Hematopoietic multipotent progenitor cell treated with erythropoietin and hydrocortisone succinate and interleukin-3 and kit ligand, for 15 days (in vitro differentiated cells): ENCODE results near the gene ATXN1.

Experiments used
- DNase-seq: peaks from one replicate; pipeline ENCODE4 v3.0.0-alpha.2; 2015; ENCODE audit warnings: low spot score

ATXN1 gene

DNA sequence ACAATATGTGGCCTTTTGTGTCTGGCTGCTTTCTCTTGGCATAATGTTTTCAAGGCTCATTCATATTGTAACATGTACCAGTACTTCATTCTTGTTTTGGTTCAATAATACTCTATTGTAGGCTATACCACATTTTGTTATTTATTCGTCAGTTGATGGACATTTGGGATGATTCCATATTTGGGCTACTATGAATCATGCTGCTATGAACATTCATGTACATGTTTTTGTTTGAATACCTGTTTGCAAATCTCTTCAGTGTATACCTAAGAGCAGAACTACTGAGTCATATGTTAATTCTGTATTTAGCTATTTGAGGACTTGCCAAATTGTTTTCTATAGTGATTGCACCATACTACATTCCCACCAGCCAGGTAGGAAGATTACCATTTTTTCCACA is 263.0 kb downstream of the ATXN1 start:
- no peak for DNase-seq

DNA sequence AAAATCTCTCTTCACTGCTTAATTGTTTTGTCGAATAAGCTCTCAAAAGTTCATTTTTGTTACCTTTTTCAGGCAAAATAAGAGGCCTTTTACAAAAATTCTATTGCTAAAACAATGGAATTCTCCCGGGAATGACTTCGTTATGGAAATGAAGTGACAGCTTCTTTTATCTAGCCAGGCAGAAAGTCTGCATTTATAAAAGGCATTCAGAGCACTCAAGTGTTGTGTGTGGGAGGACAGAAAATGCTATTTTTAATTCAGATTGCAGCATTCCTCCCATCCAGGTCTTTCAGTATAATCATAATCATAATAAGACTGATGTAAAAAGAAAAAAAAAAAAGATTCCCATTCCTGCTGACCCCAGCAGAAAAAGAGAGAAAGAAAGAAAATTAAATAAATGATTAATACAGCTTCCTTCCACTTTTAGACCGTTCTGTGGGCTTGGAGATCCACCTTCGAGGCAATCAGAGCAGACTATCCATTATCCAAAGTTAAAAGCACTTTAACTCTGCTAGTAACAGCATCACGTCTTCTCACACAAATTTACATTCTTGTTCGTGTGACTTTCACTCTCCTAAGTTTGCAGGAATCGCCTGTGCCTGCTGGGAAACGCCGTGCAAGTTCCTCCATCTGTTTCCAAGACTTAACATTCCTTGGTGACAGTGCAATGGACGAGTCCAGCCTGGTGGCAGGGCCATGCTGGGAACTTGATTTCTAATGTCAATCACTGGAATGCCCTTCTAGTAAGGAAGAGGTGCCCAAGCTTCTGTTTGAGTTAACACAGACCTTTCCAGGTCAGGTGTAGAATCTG is 264.1 kb downstream of the ATXN1 start:
- DNase-seq: no peak

DNA sequence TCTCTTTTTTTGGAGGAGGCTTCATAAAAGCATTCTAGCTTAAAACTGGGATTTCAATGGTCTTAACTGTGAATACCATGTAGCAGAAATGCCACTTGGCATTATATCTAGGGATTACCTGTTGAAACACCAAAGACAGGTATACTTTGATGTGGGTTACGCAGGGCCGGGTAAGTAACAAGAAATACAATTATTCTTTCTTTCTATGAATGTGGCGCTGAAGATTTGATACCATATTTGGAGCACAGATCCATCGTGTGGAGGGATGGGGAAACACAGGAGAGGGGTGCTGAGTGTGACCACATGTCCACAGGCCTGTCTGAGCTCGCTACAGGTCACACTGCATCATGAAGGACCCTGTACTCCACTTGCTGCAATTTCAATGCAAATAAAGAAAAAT is 265.1 kb downstream of the ATXN1 start:
- no peak for DNase-seq

GRCh38 chr6:16494793-16495192 is 266.5 kb downstream of the ATXN1 start:
- DNase-seq: no peak

- DNase-seq: no peak
These were observed 267.5 kb downstream of the ATXN1 start for GRCh38 chr6:16493802-16494201.

- DNase-seq: no peak
These were observed 268.1 kb downstream of the ATXN1 start for GRCh38 chr6:16493112-16493511.

DNA sequence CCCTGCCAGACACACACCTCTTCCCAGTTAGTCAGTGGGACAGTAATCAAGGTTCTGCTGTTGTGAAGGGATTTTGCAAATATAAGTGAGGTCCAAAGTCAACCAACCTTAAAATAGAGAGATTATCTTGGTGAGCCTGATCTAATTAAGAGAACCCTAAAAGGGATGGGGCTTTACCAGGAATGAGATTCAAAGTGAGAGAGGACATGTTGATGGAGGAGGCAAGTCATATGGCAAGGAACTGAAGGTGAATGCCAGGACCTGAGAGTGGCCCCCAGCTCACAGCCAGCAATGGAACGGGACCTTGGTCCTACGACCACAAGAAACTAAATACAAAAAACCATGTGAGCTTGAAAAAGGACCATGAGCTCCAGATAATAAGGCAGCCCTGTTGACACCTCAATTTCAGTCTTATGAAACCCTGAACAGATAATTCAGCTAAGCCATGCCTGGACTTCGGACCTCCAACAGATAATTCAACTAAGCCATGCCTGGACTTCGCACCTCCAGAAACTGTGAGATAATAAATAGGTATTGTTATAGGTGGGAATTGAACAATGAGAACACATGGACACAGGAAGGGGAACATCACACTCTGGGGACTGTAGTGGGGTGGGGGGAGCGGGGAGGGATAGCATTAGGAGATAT is 269.5 kb downstream of the ATXN1 start:
- DNase-seq: no peak

GRCh38 chr6:16490616-16491015 is 270.6 kb downstream of the ATXN1 start:
- DNase-seq: no peak

- no peak for DNase-seq
These were observed 272.4 kb downstream of the ATXN1 start for GRCh38 chr6:16488813-16489212.

DNA sequence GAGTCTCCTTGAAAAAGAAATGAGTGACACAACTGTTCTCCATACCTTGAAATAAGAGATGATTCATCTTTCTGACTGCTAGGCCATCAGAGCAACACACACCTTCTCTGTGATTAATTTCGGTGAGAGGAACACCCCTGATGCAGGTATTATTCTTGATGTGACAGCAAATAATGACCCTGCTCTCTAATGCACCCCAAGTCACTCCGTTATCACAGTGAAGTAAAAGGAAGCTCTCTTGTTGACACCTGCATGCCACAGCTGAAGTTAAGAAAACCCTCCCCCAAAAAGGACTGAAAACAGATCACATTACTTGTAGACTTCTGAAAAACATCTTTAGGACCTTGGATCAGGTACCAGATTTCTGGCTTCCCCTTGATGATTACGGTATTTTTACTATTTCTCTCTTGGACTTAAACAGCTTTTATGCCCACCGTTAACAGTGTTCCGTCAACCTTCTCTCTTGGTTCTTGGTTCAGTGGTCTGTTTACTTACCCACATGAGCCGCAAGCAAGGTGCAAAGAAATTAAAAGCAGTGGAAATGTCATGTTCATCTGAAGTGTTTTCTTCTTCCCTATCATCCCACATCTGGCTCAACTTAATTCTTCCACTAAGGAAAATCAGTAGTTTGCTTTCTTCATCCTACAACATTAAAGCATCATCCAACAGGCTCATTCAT is 273.1 kb downstream of the ATXN1 start:
- DNase-seq: no peak

- DNase-seq: no peak
These were observed 274.6 kb downstream of the ATXN1 start for GRCh38 chr6:16486661-16487060.

DNA sequence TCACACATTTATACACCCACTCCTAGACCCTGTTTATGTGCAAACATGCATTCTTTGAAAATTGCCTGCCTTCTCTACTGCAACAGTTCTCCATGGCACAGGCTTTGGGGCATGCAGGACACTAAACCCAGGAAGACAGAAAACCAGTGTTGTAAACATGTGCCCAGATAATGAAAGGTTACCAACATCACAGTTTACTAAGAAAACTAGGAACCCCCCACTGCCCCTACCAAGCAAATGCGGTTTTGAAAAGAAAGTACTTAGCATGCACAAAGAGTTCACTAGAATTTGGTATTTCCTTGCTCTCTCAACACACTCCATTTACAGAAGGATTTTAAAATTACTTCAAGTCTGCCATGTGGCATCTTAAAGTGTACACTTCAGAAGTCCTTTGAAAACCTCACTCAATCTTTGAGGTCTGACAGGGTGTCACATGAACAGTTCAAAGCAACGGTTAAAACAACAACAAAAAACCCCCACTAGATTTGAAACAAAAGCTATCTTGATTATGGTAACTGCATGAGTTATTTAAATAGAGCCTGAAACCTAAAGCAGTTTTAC is 277.9 kb downstream of the ATXN1 start:
- no peak for DNase-seq

DNA sequence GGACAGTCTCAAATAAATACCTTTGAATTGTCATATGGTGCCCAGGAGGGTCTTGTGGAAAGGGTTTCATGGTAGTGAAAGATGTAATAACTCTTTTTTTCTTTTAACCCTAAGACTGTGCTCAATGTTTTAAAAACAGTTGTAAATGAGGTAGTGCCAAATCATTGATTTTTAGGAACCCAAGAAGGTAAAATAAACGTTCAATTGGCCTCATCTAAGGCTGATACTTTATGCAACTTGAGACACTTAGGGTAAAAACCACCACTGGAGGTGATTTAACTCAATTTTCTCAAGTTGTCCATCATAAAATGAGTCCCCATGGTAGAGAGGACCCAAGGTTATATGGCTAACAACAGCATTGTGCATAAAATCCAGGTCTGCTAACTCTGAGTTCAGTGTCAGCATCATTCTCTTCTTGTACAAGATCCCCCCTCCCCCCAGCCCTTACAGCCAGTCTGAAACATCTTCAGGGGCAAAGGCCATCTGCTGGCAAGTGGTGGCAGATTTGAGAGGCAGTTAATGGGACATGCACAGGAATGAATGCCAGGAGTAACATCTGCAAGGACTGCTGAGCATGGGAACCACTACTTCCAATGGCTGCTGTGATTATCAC is 278.5 kb downstream of the ATXN1 start:
- no peak for DNase-seq

- DNase-seq: no peak
These were observed 279.4 kb downstream of the ATXN1 start for GRCh38 chr6:16481697-16482399.

GRCh38 chr6:16480763-16481560 is 280.3 kb downstream of the ATXN1 start:
- no peak for DNase-seq

DNA sequence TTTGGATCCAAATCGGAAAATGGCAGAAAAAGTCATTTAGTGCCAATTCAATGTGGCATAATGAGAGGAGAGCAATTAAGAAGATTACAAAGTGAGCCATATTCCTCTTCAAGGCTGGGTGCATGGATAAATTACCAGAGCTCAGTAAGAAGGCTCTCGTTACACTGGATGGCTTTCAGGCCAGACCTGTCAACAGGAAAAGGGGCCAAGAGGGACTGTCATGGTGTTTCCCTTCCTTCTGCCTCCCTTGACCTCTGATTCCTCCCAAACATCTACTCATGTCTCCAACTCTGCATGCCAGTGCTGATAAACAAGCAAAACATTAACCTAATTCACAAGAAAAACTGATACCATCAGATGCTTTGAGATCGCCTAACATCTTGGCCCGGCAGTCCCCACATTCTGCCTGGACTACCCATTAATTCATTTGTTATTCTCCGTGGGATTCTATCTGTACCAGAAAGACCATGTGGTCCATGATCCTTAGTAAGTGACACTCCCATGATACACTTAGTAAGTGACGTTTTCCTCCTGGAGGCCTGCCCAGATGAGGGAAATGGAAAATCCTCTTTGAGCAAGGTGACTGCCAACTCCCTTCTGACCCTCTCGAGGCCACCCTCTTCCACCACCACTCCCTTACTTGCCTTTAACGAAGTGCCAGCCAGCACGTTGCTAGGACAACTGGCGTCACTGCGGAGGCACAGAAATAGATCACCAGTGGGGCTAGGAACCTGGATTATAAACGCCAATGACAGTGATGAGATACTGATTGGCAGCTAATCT is 283.7 kb downstream of the ATXN1 start:
- no peak for DNase-seq

- no peak for DNase-seq
These were observed 284.4 kb downstream of the ATXN1 start for GRCh38 chr6:16476861-16477260.

GRCh38 chr6:16475494-16475781 is 285.8 kb downstream of the ATXN1 start:
- DNase-seq: no peak

GRCh38 chr6:16474772-16475493 is 286.3 kb downstream of the ATXN1 start:
- DNase-seq: no peak
